AG09309 (cell line): ENCODE data around the gene HDDC3.

ENCODE experiments used
- DNase-seq: peaks from one replicate; pipeline ENCODE4 v3.0.0-alpha.2; 2010; ENCODE audit warnings: low read depth
- H3K4me3 ChIP-seq: 2 replicates; pipeline ENCODE4 v1.5.1; 2011; ENCODE audit warnings: mild to moderate bottlenecking, low read depth, low read length, moderate library complexity; ENCODE audit not compliant: control insufficient read depth
- CTCF ChIP-seq: IDR thresholded peaks from 2 replicates; pipeline ENCODE4 v1.5.1; 2011; ENCODE audit warnings: mild to moderate bottlenecking, low read depth, low read length, inconsistent platforms; ENCODE audit not compliant: insufficient read depth, control insufficient read depth; ENCODE audit errors: missing control alignments

The HDDC3 gene

GRCh38 chr15:90882781-90883525, 49.4 kb downstream of the HDDC3 start:
- no peak for TF ChIP-seq CTCF
- no peak overlapping the region for H3K4me3 ChIP-seq
- DNase-seq: no peak

GRCh38 chr15:90881978-90882721, 50.2 kb downstream of the HDDC3 start:
- no peak for TF ChIP-seq CTCF
- H3K4me3 ChIP-seq: no peak overlapping the region
- DNase-seq: no peak

- no peak for TF ChIP-seq CTCF
- H3K4me3 ChIP-seq: no peak overlapping the region
- no peak for DNase-seq
Observed at GRCh38 chr15:90881181-90881977, 51.0 kb downstream of the HDDC3 start.

- H3K4me3 ChIP-seq: no peak overlapping the region
- TF ChIP-seq CTCF: no peak
- no peak for DNase-seq
Observed at GRCh38 chr15:90880381-90881145, 51.8 kb downstream of the HDDC3 start.
